Calu3 (cell line): ENCODE measurements around the gene MS4A4E. TPM values are rescaled to one million over a fixed set of nuclear protein-coding genes. Genes with fewer than 3 reads are reported as not detected.

Experiments
- BruUV-seq: library from RNA; stranded (reverse); fragments of 400-500 nt; replicated peaks from 2 replicates; lab custom pipeline; 2021; lab: Mats Ljungman, UMichigan
- CTCF ChIA-PET: fragments of 300-600 bp; sonication (Branson Sonifier 250); formaldehyde crosslinking; loops from one replicate; lab custom pipeline; 2022; ENCODE audit warnings: antibody characterized with exemption; lab: Charles Lee
- DNase-seq: peaks from one replicate; pipeline ENCODE4 v3.0.0; 2022
- H3K27ac Mint-ChIP-seq: one replicate; pipeline ENCODE4 v1.8.0; 2022; ENCODE audit warnings: mixed read lengths; ENCODE audit not compliant: unreplicated experiment
- H3K27me3 Mint-ChIP-seq: one replicate; pipeline ENCODE4 v1.8.0; 2022; ENCODE audit warnings: mixed read lengths; ENCODE audit not compliant: unreplicated experiment
- H3K36me3 Mint-ChIP-seq: one replicate; pipeline ENCODE4 v1.8.0; 2022; ENCODE audit warnings: mild to moderate bottlenecking, moderate library complexity, mixed read lengths; ENCODE audit not compliant: insufficient read depth, unreplicated experiment
- H3K4me1 Mint-ChIP-seq: one replicate; pipeline ENCODE4 v1.8.0; 2022; ENCODE audit warnings: mild to moderate bottlenecking, low read depth, mixed read lengths; ENCODE audit not compliant: unreplicated experiment
- H3K4me3 Mint-ChIP-seq: one replicate; pipeline ENCODE4 v1.8.0; 2022; ENCODE audit warnings: mild to moderate bottlenecking, low read depth, moderate library complexity, mixed read lengths; ENCODE audit not compliant: unreplicated experiment
- H3K9me3 Mint-ChIP-seq: one replicate; pipeline ENCODE4 v1.8.0; 2022; ENCODE audit warnings: low read depth, mixed read lengths; ENCODE audit not compliant: unreplicated experiment
- intact Hi-C: fragments of 100-400 bp; cut with micrococcal nuclease; formaldehyde crosslinking; loops from one replicate; pipeline ENCODE4 v1.10.0; 2022; ENCODE audit not compliant: unreplicated experiment
- total RNA-seq: library from RNA; stranded (reverse); gene quantifications from 2 replicates; pipeline ENCODE4 v1.2.3, GENCODE V29; 2022
- TF ChIP-seq, protein P1 (sequence below): fragments of 200-600 bp; IDR thresholded peaks from one replicate; pipeline ENCODE4 v1.8.0; 2022; ENCODE audit warnings: antibody characterized with exemption; ENCODE audit not compliant: unreplicated experiment

MS4A4E gene
- total RNA-seq, 1 experiment from 2014 or later: not detected

GRCh38 chr11:60184824-60185511 lies 58.0 kb downstream of the MS4A4E start:
- no peak overlapping the region for H3K27ac Mint-ChIP-seq
- intact Hi-C loops: no loop called here
- BruUV-seq: no TSS peak
- peaks cover 42% of the 10 kb centered on the region for H3K4me1 Mint-ChIP-seq
- CTCF ChIA-PET: interaction anchor here (0.7 kb wide), 1 partner anchor 67 kb away, joined by 3 read pairs; no protein-coding TSS in a partner anchor
- no peaks in the 10 kb centered on the region for H3K36me3 Mint-ChIP-seq
- TF ChIP-seq, protein P1, sequence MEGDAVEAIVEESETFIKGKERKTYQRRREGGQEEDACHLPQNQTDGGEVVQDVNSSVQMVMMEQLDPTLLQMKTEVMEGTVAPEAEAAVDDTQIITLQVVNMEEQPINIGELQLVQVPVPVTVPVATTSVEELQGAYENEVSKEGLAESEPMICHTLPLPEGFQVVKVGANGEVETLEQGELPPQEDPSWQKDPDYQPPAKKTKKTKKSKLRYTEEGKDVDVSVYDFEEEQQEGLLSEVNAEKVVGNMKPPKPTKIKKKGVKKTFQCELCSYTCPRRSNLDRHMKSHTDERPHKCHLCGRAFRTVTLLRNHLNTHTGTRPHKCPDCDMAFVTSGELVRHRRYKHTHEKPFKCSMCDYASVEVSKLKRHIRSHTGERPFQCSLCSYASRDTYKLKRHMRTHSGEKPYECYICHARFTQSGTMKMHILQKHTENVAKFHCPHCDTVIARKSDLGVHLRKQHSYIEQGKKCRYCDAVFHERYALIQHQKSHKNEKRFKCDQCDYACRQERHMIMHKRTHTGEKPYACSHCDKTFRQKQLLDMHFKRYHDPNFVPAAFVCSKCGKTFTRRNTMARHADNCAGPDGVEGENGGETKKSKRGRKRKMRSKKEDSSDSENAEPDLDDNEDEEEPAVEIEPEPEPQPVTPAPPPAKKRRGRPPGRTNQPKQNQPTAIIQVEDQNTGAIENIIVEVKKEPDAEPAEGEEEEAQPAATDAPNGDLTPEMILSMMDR: no peak
- H3K27me3 Mint-ChIP-seq: no peaks in the 10 kb centered on the region
- H3K4me3 Mint-ChIP-seq: no peak overlapping the region
- peaks cover 5% of the 10 kb centered on the region for H3K9me3 Mint-ChIP-seq
- no peak for DNase-seq

DNA sequence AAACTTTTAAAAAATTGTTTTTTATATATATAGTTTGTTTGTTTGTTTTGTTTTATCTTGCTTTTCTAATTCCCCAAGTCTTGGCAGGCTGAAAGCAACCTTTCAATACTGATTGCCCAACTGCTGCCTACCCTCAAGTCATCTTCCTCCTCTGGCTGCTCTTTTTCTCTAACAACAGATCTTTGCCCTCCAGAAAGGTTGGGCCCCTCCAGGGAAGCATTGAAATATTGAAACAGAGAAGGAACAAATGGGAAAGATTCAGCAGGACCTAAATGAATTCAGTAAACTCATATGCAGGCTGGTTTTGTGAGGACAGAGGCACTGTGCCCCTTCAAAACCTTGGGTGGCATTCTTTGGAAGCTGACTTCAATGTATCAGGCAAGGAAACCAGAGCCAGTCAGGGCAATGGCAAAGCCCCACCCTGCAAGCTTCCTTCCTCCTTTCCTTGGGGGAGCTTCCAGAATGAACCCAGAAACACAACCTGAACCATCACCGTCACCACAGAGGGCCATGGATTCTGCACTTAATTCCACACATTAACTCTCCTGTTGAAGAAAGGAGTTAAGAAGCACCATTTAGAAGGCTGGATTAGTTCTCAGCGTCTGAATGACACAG lies 59.2 kb downstream of the MS4A4E start:
- TF ChIP-seq, protein P1: no peak
- Mint-ChIP-seq H3K4me3 (no peak overlapping the region), H3K9me3 (peaks cover 5% of the 10 kb centered on the region), H3K36me3 (no peaks in the 10 kb centered on the region), H3K4me1 (peaks cover 42% of the 10 kb centered on the region), H3K27ac (no peak overlapping the region), H3K27me3 (no peaks in the 10 kb centered on the region)
- intact Hi-C loops: no loop called here
- CTCF ChIA-PET: no interaction called here
- no peak for DNase-seq
- BruUV-seq: no TSS peak

GRCh38 chr11:60182541-60183330 lies 60.2 kb downstream of the MS4A4E start, which contains the start of gene MS4A6A:
Gene MS4A6A (minus strand): TSS chr11:60183083. CDS start chr11:60181727, 1,356 bp downstream.
- Mint-ChIP-seq H3K4me3 (no peak within 1 kb of the TSS), H3K27me3 (no peaks in the 10 kb centered on the region), H3K9me3 (peaks cover 5% of the 10 kb centered on the region), H3K4me1 (peaks cover 42% of the 10 kb centered on the region), H3K27ac (no peak within 1 kb of the TSS), H3K36me3 (no peaks in the 10 kb centered on the region)
- CTCF ChIA-PET: no interaction called here
- BruUV-seq: no TSS peak
- intact Hi-C loops: no loop called here
- DNase-seq: no peak
- TF ChIP-seq, protein P1: no peak

- Mint-ChIP-seq H3K27ac (no peak overlapping the region), H3K4me1 (peaks cover 51% of the 10 kb centered on the region), H3K9me3 (no peaks in the 10 kb centered on the region), H3K4me3 (no peak overlapping the region), H3K27me3 (no peaks in the 10 kb centered on the region), H3K36me3 (no peaks in the 10 kb centered on the region)
- intact Hi-C loops: loop anchor here (10.0 kb wide), 1 partner anchor 169 kb away; no protein-coding TSS in a partner anchor
- CTCF ChIA-PET: interaction anchor here (1.0 kb wide), 1 partner anchor 75 kb away, joined by 4 read pairs; no protein-coding TSS in a partner anchor
- no TSS peak for BruUV-seq
- TF ChIP-seq, protein P1: no peak
- no peak for DNase-seq
These were observed 67.1 kb downstream of the MS4A4E start for GRCh38 chr11:60175860-60176275.
